SU-DHL-6 (cell line): ENCODE results near the gene NEK10.

Experiments
- H2AFZ ChIP-seq: fragments of 200-600 bp; sonication (generic); 2 replicates; pipeline ENCODE4 v1.6.1; 2014; ENCODE audit warnings: low read depth, mild to moderate bottlenecking, moderate library complexity, mixed read lengths, antibody characterized with exemption, low read length; ENCODE audit not compliant: severe bottlenecking
- H3F3A ChIP-seq: fragments of 200-600 bp; shearing (Covaris generic); 2 replicates; pipeline ENCODE4 v1.6.0; 2016; ENCODE audit warnings: antibody characterized with exemption, mild to moderate bottlenecking; ENCODE audit not compliant: insufficient read depth
- H3K27ac ChIP-seq: fragments of 200-600 bp; sonication (generic); 2 replicates; pipeline ENCODE4 v1.5.1; 2016; ENCODE audit warnings: low read depth, mild to moderate bottlenecking, low read length, moderate library complexity, mixed read lengths
- H3K27me3 ChIP-seq: fragments of 200-600 bp; sonication (generic), shearing (Covaris generic); 2 replicates; pipeline ENCODE4 v1.6.0; 2014; ENCODE audit warnings: mild to moderate bottlenecking, low read length
- H3K36me3 ChIP-seq: fragments of 200-600 bp; sonication (generic); 2 replicates; pipeline ENCODE4 v1.6.1; 2014; ENCODE audit warnings: mild to moderate bottlenecking, low read length, mixed read lengths
- H3K4me2 ChIP-seq: fragments of 300-600, 200-600 bp; shearing (Covaris generic), sonication (generic); 2 replicates; pipeline ENCODE4 v1.6.0; 2014; ENCODE audit warnings: low read length, low read depth, mild to moderate bottlenecking; ENCODE audit not compliant: poor library complexity, severe bottlenecking
- H3K4me3 ChIP-seq: fragments of 200-600 bp; sonication (generic); 2 replicates; pipeline ENCODE4 v1.5.1; 2014; ENCODE audit warnings: antibody characterized with exemption, low read length, mild to moderate bottlenecking, mixed read lengths; ENCODE audit not compliant: insufficient read depth, poor library complexity, severe bottlenecking
- H3K79me2 ChIP-seq: fragments of 200-600 bp; sonication (generic); 2 replicates; pipeline ENCODE4 v1.6.1; 2014; ENCODE audit warnings: mild to moderate bottlenecking, low read length, moderate library complexity; ENCODE audit not compliant: insufficient read depth
- H3K9ac ChIP-seq: fragments of 200-600 bp; sonication (generic); 2 replicates; pipeline ENCODE4 v1.7.0; 2014; ENCODE audit warnings: mild to moderate bottlenecking, low read length
- H3K9me2 ChIP-seq: fragments of 200-600 bp; sonication (generic); replicated peaks from 2 replicates; pipeline ENCODE4 v1.6.1; 2014; ENCODE audit warnings: low read length; ENCODE audit not compliant: insufficient read depth
- H3K9me3 ChIP-seq: fragments of 200-600 bp; sonication (generic); 2 replicates; pipeline ENCODE4 v1.6.1; 2014; ENCODE audit warnings: low read length, mixed read lengths; ENCODE audit not compliant: insufficient read depth
- H4K20me1 ChIP-seq: fragments of 200-600 bp; sonication (generic); 2 replicates; pipeline ENCODE4 v1.6.1; 2014; ENCODE audit warnings: low read depth, mild to moderate bottlenecking, antibody characterized with exemption, low read length, moderate library complexity, mixed read lengths
- EZH2phosphoT487 ChIP-seq: fragments of 200-600 bp; sonication (generic), shearing (Covaris generic); conservative IDR thresholded peaks from 2 replicates; pipeline ENCODE4 v1.6.1; 2018; ENCODE audit warnings: mild to moderate bottlenecking, antibody characterized with exemption, low read length, moderate library complexity, mixed read lengths
- TF ChIP-seq, protein P1 (sequence below): fragments of 200-600 bp; sonication (generic); IDR thresholded peaks from one replicate; pipeline ENCODE4 v1.5.1; 2017; ENCODE audit warnings: antibody characterized with exemption, mild to moderate bottlenecking, low read length, moderate library complexity; ENCODE audit not compliant: insufficient read depth, poor library complexity, severe bottlenecking

Gene NEK10

DNA sequence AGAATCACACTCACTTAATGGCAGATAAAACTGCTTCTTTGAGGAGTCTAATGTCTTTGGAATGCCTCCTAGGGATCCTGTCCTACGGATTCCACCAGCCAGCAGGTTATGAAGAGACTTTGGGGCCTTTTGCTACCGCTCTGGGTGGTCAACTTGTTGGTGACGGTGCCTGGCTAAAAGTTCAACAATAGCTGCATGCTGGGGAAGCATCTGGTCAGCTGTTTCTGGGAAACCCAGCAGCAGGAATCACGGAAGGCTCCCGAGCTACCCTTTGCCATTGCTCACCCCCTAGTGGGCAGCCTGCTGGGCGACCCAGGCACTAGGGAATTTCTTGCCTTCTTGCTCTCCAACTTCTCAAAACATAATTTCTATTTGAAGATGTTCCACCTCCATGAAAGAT lies 263.3 kb downstream of the NEK10 start:
- TF ChIP-seq, protein P1, sequence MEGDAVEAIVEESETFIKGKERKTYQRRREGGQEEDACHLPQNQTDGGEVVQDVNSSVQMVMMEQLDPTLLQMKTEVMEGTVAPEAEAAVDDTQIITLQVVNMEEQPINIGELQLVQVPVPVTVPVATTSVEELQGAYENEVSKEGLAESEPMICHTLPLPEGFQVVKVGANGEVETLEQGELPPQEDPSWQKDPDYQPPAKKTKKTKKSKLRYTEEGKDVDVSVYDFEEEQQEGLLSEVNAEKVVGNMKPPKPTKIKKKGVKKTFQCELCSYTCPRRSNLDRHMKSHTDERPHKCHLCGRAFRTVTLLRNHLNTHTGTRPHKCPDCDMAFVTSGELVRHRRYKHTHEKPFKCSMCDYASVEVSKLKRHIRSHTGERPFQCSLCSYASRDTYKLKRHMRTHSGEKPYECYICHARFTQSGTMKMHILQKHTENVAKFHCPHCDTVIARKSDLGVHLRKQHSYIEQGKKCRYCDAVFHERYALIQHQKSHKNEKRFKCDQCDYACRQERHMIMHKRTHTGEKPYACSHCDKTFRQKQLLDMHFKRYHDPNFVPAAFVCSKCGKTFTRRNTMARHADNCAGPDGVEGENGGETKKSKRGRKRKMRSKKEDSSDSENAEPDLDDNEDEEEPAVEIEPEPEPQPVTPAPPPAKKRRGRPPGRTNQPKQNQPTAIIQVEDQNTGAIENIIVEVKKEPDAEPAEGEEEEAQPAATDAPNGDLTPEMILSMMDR: no peak
- TF ChIP-seq EZH2phosphoT487: no peak
- no peak overlapping the region for H3K27ac ChIP-seq
- H4K20me1 ChIP-seq: no peaks in the 10 kb centered on the region
- H3K79me2 ChIP-seq: no peaks in the 10 kb centered on the region
- H2AFZ ChIP-seq: no peak overlapping the region
- no peak overlapping the region for H3K4me3 ChIP-seq
- H3K36me3 ChIP-seq: no peaks in the 10 kb centered on the region
- H3K9ac ChIP-seq: no peak overlapping the region
- no peaks in the 10 kb centered on the region for H3K27me3 ChIP-seq
- no peaks in the 10 kb centered on the region for H3K9me3 ChIP-seq
- H3K4me2 ChIP-seq: no peak overlapping the region
- no peaks in the 10 kb centered on the region for H3K9me2 ChIP-seq
- no peaks in the 10 kb centered on the region for H3F3A ChIP-seq

DNA sequence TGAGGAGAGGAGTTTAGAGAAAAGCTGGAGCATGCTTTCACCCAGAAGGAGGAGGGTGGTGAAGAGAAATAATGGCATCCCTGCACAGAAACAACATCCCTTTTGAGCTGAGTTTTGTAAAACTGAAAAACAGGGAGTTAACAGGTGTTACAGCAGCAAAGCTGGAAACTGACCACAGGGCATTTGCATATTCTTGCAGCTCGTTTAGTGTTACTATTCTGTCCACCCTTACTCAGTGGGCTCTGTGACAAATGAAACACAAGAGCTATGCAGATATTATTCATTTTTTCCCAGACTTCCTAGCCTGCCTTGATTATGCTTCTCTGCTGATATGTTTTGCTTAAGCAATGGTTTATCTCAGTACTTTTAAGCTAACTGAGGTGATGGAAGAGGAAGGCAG lies 272.0 kb downstream of the NEK10 start:
- TF ChIP-seq, protein P1: no peak
- no peak for TF ChIP-seq EZH2phosphoT487
- Histone ChIP-seq H3K9ac (no peak overlapping the region), H4K20me1 (no peaks in the 10 kb centered on the region), H3F3A (no peaks in the 10 kb centered on the region), H3K27ac (no peak overlapping the region), H3K9me2 (no peaks in the 10 kb centered on the region), H3K4me3 (no peak overlapping the region), H3K9me3 (no peaks in the 10 kb centered on the region), H2AFZ (no peak overlapping the region), H3K27me3 (no peaks in the 10 kb centered on the region), H3K79me2 (no peaks in the 10 kb centered on the region), H3K36me3 (no peaks in the 10 kb centered on the region), H3K4me2 (no peak overlapping the region)

DNA sequence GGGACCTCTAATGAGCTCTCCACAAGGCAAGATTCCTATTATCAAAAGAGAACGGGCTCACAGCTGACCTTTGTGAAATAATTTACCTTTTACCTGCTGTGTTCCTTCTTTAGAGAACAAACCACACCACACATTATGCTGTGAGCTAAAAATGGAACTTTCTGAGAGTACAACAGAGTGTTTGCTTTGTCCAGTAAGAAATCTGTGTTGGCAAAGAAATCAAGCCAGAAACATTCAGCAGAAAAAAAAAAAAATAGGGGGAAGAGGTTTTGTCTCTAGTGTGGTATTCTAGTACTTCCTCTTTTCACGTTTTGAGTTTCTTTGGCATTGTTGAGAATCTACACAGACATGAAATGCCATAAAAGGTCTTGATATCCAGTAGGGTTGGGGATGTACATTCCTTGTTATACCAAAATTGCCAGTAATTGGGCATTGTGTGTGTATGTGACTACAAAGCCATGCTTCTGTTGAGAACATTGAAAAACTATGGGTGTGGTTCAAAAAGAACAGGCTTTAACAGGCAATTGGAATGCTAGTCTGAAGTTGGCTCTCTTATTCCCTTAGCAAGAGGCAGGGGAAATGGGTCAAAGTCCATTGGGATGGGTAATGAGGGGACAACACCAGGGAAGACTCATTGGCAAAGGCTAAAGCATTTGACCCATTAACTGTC lies 273.5 kb downstream of the NEK10 start:
- Histone ChIP-seq H3K9ac (no peak overlapping the region), H3K79me2 (no peaks in the 10 kb centered on the region), H4K20me1 (no peaks in the 10 kb centered on the region), H3K9me3 (no peaks in the 10 kb centered on the region), H2AFZ (no peak overlapping the region), H3K9me2 (no peaks in the 10 kb centered on the region), H3F3A (no peaks in the 10 kb centered on the region), H3K4me3 (no peak overlapping the region), H3K27me3 (no peaks in the 10 kb centered on the region), H3K36me3 (no peaks in the 10 kb centered on the region), H3K27ac (no peak overlapping the region), H3K4me2 (no peak overlapping the region)
- no peak for TF ChIP-seq EZH2phosphoT487
- TF ChIP-seq, protein P1: no peak
